ENCODE data around the gene PDE8B. TPM values are rescaled to one million over a fixed set of nuclear protein-coding genes. Genes with fewer than 3 reads are reported as not detected.

PDE8B gene
- total RNA-seq, 1 donor from 2014 or later = 1.0 TPM

DNA sequence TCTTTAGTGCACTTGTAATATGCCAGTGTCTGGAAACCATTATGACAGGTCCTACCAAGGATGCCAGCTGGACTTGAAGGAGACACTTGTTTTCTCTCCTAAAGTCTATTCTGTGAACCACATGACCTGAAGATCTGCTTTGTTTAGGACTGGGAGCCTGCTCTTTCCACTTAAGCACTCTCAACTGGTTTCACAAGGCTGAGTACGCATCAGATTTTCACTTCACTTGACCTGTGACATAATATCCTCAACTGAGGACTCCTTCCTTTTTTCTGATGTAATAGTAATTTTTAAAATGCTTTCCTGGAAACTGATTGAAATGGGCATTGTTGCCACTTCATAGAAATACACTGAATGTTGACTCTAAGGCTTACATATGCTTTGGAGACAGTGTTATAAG is 52.2 kb downstream of the PDE8B start:
- DNase-seq (ENCODE audit: missing footprints) = no peak
- no peak for ATAC-seq
- intact Hi-C loops (cut with DNase I) = no loop called here

DNA sequence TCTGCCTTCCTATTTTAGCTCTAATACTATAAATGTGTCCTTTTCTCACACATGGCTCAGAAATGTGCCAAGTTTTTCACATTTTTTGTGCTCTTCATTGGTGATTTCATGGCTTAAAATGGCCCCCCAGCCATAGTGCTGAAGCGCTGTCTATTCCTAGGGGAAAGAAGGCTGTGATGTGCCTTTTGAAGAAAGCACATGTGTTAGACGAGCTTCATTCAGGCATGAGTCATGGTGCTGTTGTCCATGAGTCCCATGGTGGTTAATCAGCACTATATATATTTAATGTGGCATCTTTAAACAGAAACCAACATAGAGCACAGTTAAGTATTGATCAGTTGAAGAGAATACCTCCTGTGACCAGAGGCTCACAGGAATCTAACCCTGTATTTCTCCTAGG is 55.8 kb downstream of the PDE8B start:
- intact Hi-C loops (cut with DNase I) = no loop called here
- ATAC-seq (no peak), DNase-seq (ENCODE audit: missing footprints) (no peak)

DNA sequence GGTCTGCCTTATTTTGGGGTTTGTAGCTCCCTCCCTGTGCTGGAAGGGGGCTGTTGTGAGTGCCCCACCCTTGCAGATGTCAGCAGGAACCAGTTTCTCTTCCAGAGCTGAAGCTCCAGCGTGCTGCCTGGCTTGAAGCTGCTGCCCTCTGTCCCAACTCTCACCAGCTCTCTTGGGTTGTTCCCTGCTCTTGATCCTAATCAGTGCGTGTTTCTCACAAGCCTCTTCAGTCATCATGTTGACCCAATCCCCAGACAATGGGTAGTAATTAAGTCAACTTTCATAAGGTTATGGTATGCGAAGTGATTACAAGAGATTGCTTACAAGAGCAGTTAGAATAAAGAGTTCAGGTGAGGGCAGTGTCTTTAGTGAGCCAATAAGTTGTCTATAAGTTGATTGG is 57.0 kb downstream of the PDE8B start:
- intact Hi-C loops (cut with DNase I) = no loop called here
- no peak for DNase-seq (ENCODE audit: missing footprints)
- ATAC-seq = no peak

DNA sequence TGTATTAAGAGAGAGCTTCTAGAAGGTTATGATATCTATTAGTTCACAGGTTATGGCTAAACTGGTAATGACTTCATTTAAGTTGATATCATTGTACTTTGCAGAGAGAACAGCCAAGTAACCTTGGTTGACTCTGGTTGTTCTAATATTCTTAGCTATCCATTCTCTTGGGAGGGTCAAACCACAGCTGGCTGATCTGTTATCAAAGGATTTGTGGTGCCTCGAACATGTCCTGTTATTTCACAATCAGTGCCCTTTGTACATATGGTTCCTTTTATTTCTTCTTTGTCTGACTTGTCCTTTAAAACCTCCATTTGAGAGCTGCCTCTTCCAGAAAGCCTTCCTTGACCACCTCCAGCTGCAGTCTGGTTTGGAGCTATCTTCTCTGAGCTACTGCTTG is 61.7 kb downstream of the PDE8B start:
- intact Hi-C loops (cut with DNase I) = no loop called here
- ATAC-seq (no peak), DNase-seq (ENCODE audit: missing footprints) (no peak)

DNA sequence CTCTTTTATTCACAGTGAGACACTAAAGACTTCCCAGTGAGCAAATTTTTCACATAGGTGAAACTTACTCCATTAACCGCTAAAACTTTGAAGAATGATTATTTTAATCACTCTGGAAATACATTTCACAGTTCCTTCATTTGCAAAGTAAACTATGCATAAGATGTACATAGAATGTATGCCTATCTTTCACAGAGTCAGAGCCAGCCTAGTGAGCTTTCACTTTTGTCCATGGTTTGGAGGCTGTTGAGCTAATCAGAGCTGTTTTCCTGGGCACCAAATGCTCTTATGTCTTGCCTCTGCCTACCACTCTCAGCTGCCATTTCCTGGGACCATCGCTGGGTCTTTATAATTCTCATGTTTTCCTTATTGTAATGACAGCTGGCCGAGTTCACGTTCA is 67.3 kb downstream of the PDE8B start:
- no peak for ATAC-seq
- no peak for DNase-seq (ENCODE audit: missing footprints)
- intact Hi-C loops (cut with DNase I) = no loop called here

DNA sequence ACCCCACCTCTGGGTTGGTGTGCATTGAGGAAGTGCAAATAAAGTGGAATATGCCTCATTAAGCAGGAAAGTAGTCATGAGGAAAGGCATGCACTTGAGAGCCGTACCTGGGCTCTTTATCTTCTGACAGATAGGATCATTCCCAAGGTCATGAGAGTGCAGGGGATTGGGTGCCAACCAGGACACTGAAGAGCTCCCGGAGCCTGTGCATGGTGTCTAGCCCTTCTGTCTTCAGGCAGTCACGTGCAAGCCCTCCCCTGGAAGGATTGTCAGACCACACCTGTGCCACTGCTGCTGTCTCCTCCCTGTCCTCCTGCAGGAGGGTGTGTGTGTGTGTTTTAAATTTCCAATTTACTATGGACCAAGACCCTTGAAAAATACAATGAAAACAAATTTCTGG is 69.6 kb downstream of the PDE8B start:
- no peak for DNase-seq (ENCODE audit: missing footprints)
- intact Hi-C loops (cut with DNase I) = no loop called here
- no peak for ATAC-seq

DNA sequence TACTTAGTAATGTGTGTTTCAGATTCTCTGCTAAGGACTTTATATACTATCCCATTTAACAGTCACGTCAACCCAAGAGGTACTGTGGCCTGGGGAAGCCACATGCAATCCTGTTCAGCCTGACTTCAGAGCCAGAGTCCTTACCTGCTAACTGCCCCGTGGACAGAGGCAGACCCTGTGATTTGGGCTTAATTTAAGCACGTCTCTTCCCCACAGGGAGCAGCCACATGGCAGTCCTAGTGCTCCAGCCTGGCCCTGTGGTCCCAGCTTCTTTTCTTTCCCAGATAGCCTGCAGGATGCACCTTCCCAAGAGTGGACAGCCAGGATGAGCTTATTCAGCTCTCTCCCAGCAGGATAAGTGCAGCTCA is 71.5 kb downstream of the PDE8B start:
- intact Hi-C loops (cut with DNase I) = no loop called here
- DNase-seq (ENCODE audit: missing footprints) = no peak
- no peak for ATAC-seq

DNA sequence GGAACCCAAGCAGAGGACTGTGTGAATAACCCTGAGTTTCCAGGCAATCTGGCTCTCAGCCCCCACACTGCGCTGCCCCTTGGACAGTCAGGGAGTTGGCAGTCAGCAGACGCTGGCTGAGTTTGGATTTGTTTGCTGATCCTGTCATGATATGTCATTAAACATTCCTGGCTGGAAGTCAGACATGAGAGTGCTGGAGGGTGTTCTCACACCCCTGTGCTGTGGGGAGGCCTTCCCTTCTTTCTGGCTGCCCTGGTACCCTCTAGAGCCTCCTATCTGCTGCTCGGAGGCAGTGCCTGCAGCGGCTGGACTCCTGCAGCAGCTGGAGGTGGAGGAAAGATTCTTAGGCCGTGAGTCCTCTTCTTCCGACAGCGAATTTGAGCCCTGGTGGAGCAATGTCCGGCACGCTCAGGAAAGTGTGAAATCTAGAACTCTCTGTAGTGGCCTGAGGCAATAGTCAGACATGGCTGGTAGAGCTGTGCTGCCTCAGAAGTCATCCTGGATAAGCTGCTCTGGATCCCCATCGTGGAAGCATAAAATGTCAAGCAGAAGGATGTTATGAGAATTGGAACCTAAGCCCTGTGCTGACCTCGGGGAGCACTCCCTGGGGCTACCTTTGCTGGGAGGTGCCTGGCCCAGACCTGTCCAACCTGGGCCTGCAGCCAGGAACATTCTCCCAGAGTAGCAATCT is 72.0 kb downstream of the PDE8B start:
- DNase-seq (ENCODE audit: missing footprints) = no peak
- no peak for ATAC-seq

DNA sequence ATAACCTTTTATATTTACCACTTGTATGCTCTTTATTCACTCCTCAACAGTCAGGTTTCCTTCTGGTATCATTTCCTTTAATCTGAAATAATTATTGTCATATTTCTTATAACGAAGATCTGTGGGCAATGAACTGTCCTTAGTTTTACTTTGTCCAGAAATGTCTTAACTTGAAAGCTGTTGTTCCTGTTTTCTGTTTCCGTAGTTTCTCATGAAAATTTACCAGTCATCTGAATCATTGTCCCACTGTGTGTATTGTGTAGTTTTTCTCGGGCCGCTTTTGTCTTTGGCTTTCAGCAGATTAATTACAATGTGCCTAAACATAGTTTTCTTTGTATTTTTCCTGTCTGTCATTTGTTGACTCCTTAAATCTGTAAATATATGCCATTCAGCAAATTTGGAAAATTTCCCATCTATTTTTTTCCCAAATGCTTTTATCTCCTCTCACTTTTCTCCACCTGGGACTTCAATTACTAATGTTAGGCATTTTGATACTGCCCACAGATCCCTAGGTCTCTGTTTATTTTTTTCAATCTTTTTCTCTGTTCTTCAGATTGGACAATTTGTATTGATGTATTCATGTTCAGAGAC is 74.9 kb downstream of the PDE8B start:
- ATAC-seq = no peak
- intact Hi-C loops (cut with DNase I) = no loop called here
- DNase-seq (ENCODE audit: missing footprints) = no peak

More for the DNA sequence above, 72.0 kb downstream of the PDE8B start:
- intact Hi-C loops (cut with DNase I) = no loop called here

DNA sequence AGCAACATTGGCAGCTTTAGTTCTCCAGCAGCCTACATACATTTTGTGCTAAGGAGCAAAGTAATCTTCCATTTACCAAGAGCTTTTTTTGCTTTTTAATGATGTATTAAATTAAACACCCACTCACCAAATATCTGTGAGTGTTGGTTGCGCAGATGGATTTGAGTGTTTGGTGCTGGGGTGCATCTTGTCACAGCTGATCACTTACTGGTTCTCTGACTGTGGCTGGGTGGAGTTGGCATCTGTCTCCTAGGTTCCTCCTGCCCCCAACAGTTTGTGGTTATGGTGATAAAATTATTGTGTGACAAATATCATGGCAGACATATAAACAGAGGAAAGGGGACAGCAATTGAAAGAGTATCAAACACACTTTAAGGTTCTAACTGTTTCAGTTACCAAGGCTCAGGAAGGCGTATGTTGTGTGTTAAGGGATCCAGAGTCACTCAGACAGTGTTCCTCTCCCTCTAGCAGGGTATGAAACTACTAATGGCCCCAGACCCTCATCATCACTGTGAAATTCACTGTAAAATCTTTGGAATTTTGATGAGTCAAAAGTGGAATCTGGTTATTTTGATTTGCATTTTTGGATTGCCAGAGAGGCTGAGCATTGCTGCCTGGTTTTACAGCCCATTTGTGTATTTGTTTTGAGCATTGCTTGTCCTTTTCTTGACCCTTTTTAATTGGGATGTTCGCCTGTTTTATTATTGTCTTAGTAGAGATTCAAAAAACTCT is 81.7 kb downstream of the PDE8B start:
- no peak for ATAC-seq
- no peak for DNase-seq (ENCODE audit: missing footprints)
- intact Hi-C loops (cut with DNase I) = no loop called here

DNA sequence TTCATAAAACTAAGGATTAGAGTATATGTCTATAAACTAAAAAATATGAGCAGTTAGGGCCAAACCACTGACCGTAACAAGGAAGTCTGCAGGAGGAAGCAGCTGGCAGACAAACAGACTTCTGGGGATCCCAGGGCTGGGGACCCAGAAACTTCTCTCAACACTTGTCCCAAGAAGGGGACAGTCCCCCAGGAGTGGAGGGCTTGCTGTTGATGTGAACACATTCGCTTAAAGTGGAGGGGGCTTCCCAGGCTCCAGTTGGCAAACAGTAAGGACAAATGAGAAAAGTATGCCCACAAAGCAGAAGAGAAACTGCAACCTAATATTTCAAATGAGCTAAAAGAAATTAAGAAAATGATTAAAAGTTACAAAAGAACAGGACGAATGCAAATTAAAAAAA is 83.7 kb downstream of the PDE8B start:
- intact Hi-C loops (cut with DNase I) = no loop called here
- ATAC-seq (no peak), DNase-seq (ENCODE audit: missing footprints) (no peak)

DNA sequence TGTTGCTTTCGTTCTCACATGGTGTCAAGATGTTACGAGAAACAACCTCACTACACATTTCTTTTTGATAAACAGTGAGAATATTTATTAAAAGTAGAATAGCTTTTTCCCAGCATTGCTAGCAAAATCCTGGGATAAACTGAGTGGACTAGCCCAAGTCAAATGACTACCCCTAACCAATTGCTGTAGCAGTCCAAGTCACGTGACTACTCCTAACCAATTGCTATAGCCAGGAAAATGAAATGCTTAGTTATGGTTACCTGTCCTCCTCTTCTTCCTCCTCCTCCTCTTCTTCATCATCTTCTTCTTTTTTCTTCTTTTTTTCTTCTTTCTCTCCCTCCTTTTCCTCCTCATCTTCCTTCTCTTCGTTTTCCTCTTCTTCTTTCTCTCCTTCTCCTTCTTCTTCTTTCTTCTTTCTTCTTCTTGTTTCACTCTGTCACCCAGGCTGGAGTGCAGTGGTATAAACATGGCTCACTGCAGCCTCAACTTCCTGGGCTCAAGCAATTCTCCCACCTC is 85.4 kb downstream of the PDE8B start:
- intact Hi-C loops (cut with DNase I) = no loop called here
- DNase-seq (ENCODE audit: missing footprints) (no peak), ATAC-seq (no peak)

DNA sequence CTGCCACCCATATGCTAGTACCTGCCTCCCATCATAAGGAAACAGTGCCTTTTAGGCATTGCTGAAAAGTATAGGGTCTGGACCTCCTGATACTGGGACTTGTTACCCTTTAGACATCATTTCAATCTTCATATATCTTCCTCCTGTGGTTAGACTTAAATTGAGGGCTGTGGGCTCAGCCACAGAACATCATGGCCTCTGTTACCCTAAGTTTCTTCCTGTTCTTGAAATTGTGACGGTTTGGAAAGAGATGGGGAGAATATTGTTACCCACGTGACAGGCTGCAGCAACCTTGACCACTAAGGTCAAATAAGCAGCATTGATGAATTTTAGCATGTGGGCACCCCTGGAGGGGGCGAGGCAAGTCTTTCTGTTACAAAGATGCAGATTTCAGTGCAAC is 87.7 kb downstream of the PDE8B start:
- ATAC-seq (no peak), DNase-seq (ENCODE audit: missing footprints) (no peak)
- intact Hi-C loops (cut with DNase I) = no loop called here

DNA sequence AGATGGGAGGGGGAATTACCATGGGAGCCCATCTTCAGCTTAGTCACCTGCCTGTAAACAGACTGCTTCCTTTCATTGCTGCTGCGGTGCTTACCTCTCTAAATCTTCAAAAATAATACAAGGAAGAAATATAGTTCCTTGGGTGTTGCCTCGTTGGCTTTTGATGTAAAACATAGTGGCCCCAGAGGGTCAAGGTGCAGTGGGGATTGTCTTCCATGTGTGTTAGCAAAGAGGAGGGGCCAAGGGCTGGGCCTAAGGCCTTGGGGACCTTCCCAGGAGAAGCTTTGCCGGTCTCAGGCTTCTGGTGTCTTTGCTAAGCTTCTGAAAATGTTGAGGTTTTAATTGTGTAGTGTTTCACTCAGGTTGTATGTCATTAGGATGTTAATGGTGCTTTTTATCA is 90.0 kb downstream of the PDE8B start:
- no peak for DNase-seq (ENCODE audit: missing footprints)
- intact Hi-C loops (cut with DNase I) = no loop called here
- no peak for ATAC-seq

DNA sequence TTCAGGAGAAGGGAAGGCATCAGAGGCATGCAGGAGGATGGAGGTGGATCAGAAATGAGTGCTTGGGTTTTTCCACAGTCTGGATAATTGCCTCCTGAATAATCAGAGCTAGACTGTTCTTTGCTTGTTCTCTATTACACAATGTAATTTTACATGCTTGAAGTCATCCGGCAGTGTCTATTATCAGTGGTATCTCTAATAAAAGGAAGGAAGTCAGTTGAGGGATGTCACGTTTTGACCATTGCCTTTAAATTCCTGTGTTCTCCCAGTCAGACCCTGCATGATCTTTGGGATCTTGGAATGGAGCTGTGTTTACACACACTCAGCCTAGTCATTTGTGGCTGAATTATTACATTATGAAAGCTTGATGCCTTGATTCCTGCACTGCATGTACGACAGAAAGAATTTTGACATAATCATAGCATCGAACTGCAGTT is 91.0 kb downstream of the PDE8B start:
- ATAC-seq = no peak
- no peak for DNase-seq (ENCODE audit: missing footprints)
- intact Hi-C loops (cut with DNase I) = no loop called here

DNA sequence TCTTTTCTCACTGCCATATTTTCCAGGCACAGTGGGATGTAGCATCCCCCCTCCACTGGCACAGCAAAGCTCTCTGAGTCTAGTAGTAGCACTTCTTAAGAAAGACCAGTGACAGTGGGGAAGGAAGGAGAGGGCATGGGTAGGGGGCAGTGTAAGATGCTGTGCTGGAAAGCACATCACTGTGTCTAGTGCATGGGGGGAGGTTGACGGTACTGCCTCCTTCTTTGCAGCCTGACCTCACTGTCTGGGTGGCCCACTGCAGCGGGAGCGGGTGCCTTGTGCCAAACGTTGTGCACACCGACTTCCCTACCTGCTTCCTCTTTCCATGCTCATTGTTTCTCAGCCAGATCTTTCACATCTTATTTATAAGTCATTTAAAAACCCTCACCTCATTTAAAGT is 91.8 kb downstream of the PDE8B start:
- ATAC-seq = no peak
- no peak for DNase-seq (ENCODE audit: missing footprints)
- intact Hi-C loops (cut with DNase I) = no loop called here

DNA sequence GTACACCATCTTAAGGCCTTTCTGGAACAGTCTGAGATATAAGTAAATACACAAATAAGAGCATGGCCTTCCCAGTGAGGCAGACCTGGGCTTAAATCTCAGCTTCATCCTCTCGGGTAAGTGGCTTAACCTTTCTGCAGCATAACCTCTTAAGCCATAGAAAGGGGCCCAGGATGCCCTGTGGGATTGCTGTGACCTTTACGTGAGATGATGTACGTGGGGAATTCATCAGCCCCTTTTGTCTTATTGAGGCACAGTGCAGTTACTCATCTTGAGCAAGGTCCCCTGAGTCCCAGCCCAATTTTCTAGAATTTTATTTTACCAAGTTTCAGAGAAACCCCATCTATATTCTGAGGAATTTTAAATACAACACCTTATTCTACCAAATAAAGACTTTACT is 92.2 kb downstream of the PDE8B start:
- intact Hi-C loops (cut with DNase I) = no loop called here
- no peak for ATAC-seq

DNA sequence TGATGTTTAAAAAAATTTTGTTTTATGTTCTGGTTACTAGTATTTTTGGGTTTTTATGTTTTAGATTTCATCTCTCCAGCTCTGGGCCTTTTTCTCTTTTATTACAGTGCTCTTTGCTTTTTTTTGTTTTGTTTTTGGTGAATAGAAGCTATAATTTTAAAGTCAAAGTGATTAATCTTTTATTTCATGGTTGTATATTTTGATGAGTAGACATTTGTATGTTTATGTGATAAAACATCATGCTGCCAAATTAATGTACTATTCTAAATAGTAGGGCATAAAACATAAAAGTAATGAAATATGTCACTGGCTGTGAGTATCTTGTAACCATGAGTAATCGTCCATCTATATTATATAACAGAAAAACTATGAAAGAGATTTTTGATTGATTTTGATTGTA is 93.9 kb downstream of the PDE8B start:
- no peak for ATAC-seq
- intact Hi-C loops (cut with DNase I) = no loop called here
- no peak for DNase-seq (ENCODE audit: missing footprints)

More for the DNA sequence above, 92.2 kb downstream of the PDE8B start:
- no peak for DNase-seq (ENCODE audit: missing footprints)

DNA sequence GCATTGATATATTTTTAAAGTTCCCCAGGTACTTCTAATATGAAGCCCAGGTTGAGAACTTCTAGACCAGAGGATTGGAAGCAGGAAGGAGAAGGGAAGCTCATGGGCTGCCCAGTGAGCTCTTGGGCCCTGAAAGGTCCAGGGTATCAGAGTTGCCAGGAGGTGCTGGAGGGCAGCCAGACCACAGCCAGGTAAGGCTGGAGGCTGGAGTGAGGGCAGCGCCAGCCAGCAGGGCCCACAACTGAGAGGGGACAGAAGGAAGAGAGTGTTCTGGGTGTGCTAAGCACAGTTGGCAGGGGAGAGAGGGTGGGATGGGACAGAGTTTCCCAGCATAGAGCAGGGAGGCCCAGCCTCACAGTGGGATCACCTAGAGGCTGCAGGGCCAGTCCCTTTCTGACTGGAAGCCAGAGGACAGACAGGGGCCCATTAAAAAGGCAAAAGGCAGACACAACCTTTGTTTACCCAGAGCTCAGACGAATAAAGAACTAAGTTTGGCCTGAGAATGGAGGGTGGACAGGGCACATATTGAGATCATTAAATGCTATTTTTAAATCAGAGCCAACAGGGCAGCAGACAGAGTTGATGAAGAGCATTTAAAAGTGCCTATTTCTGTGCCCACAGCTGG is 94.9 kb downstream of the PDE8B start:
- intact Hi-C loops (cut with DNase I) = no loop called here
- ATAC-seq (no peak), DNase-seq (ENCODE audit: missing footprints) (no peak)

DNA sequence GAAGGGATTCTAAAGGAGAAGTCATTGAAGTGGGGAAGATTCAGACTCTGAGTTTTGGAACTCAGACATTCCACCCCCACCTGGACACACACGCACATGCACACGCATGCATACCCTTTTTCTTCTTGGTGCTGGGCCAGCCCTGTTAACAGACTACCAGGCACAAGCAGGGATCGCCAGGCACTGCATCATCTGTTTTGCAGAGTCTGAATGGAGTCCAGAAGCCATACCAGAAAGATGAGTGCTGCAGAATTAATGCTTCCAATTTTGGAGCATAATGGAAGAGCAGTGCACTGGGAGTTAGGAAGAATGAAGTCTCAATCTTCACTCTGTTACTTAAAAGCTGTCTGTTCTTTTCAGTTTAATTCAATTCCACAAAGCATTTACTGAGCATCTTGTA is 95.5 kb downstream of the PDE8B start:
- DNase-seq (ENCODE audit: missing footprints) (no peak), ATAC-seq (no peak)
- intact Hi-C loops (cut with DNase I) = no loop called here
